Stomach (tissue), 9 donors: Measurements from ENCODE around the gene DTYMK. TPM values are rescaled to one million over a fixed set of nuclear protein-coding genes. Genes with fewer than 3 reads are reported as not detected.

Experiments
- DNase-seq, 2 donors: peaks; one replicate each; pipeline versions ENCODE4 v3.0.0 to v3.0.0-alpha.2; 2013 to 2019
- H3K27ac ChIP-seq, 5 donors: fragments of 200-600 bp in 4 of 5; sonication (generic) in 4 of 5; one replicate each; pipeline ENCODE4 v1.5.1; 2013 to 2019; ENCODE audit warnings: mild to moderate bottlenecking in 1 of 5, moderate library complexity in 1 of 5
- H3K27me3 ChIP-seq, 3 donors: fragments of 200-600 bp; sonication (generic); one replicate each; pipeline ENCODE4 v1.5.1; 2017 to 2019; ENCODE audit warnings: mixed run types in 1 of 3
- H3K36me3 ChIP-seq, 4 donors: fragments of 200-600 bp; sonication (generic); 1 replicate in 3 of 4; 2 replicates in 1 of 4; pipeline ENCODE4 v1.5.1; 2016 to 2019
- H3K4me1 ChIP-seq, 4 donors: fragments of 200-600 bp; sonication (generic); one replicate each; pipeline ENCODE4 v1.5.1; 2016 to 2019
- H3K4me3 ChIP-seq, 4 donors: fragments of 200-600 bp; sonication (generic) in 3 of 4; one replicate each; pipeline ENCODE4 v1.5.1; 2016 to 2019; ENCODE audit warnings: mild to moderate bottlenecking in 1 of 4
- H3K9me3 ChIP-seq, 4 donors: fragments of 200-600 bp; sonication (generic); one replicate each; pipeline ENCODE4 v1.5.1; 2016 to 2019
- CTCF ChIP-seq, 7 experiments: fragments of 450-650 bp in 4 of 7; fragments of 200-600 bp in 3 of 7; sonication (generic) in 3 of 7; IDR thresholded peaks; one replicate each; pipeline ENCODE4 v1.5.1; 2016 to 2019; ENCODE audit warnings: antibody characterized with exemption in 7 of 7, control low read depth in 2 of 7, mild to moderate bottlenecking in 1 of 7
- EP300 ChIP-seq: sonication (generic); formaldehyde crosslinking; IDR thresholded peaks from one replicate; pipeline ENCODE4 v1.6.1; 2017; ENCODE audit warnings: antibody characterized with exemption
- POLR2A ChIP-seq, 4 donors: fragments of 450-650 bp; IDR thresholded peaks; one replicate each; pipeline ENCODE4 v1.6.1; 2016; ENCODE audit warnings: antibody characterized with exemption in 4 of 4, control low read depth in 2 of 4, mild to moderate bottlenecking in 1 of 4, moderate library complexity in 1 of 4
- POLR2AphosphoS5 ChIP-seq, 3 donors: sonication (generic); formaldehyde crosslinking; IDR thresholded peaks; one replicate each; pipeline ENCODE4 v1.6.1; 2016; ENCODE audit warnings: antibody characterized with exemption in 3 of 3
- WGBS, 5 donors: extraction: QIAGEN DNeasy Blood & Tissue Kit in 3 of 5; methylation state at CpG; one replicate each; pipeline versions ENCODE4 v1.1.5 to v1.1.7; 2013 to 2018; 5-methylcytosine and 5-hydroxymethylcytosine counted together
- intact Hi-C: fragments of 100-400 bp; cut with DNase I; formaldehyde crosslinking; loops from one replicate; pipeline ENCODE4 v1.15.1; 2023; ENCODE audit warnings: low total_unique reads
- polyA plus RNA-seq, 3 donors: library from polyadenylated mRNA; stranded (reverse); fragments of 200-250 nt; gene quantifications; one replicate each; pipeline ENCODE4 v1.2.3, GENCODE V29; 2013
- total RNA-seq, 5 donors: library from RNA; depleted of rRNA; stranded (reverse); fragments of >200 nt; gene quantifications; one replicate each; pipeline versions ENCODE4 v1.1.0 to v1.2.3, GENCODE V29; 2014 to 2016
- donor health status: healthy with polysubstance abuse.
- donor health status: Bipolar disorder and iron deficiency.
- donor health status: healthy.

DTYMK gene
- total and polyA plus RNA-seq, 8 donors, result 3.5 to 50.0 (median 21.7) TPM

GRCh38 chr2:241673797-241674725, 12.6 kb downstream of the DTYMK start:
- DNase-seq, result no peak
- no peaks in the 10 kb centered on the region for H3K4me1 ChIP-seq
- H3K27ac ChIP-seq, result no peak overlapping the region
- WGBS, 5 donors, result 81 to 86% (median 82%) methylated on average over 21 of the region's 21 CpGs
- no peaks in the 10 kb centered on the region for H3K27me3 ChIP-seq
- no peak overlapping the region for H3K4me3 ChIP-seq
- intact Hi-C loops, result no loop called here
- TF ChIP-seq POLR2A (IDR thresholded peaks at IDR 0.05) (no peak), CTCF (IDR thresholded peaks at IDR 0.05) (no peak), EP300 (no peak), POLR2AphosphoS5 (IDR thresholded peaks at IDR 0.05) (no peak)
- H3K36me3 ChIP-seq, result peaks cover 35 to 98% (median 94%) of the 10 kb centered on the region in 4 donors
- H3K9me3 ChIP-seq, result no peaks in the 10 kb centered on the region

- no peak for DNase-seq
- H3K9me3 ChIP-seq, result no peaks in the 10 kb centered on the region
- H3K36me3 ChIP-seq, result peaks cover 38 to 99% (median 94%) of the 10 kb centered on the region in 4 donors
- intact Hi-C loops, result no loop called here
- H3K4me3 ChIP-seq, result no peak overlapping the region
- no peak for TF ChIP-seq POLR2A (IDR thresholded peaks at IDR 0.05)
- no peak for TF ChIP-seq EP300
- no peak for TF ChIP-seq CTCF (IDR thresholded peaks at IDR 0.05)
- no peak overlapping the region for H3K27ac ChIP-seq
- no peaks in the 10 kb centered on the region for H3K4me1 ChIP-seq
- WGBS, 5 donors, result 79 to 86% (median 81%) methylated on average over 17 to 18 of the region's 18 CpGs
- H3K27me3 ChIP-seq, result no peaks in the 10 kb centered on the region
These were observed 13.4 kb downstream of the DTYMK start for GRCh38 chr2:241673189-241673663.

- intact Hi-C loops, result no loop called here
- Histone ChIP-seq H3K27me3 (no peaks in the 10 kb centered on the region), H3K27ac (no peak overlapping the region), H3K4me1 (no peaks in the 10 kb centered on the region), H3K9me3 (no peaks in the 10 kb centered on the region), H3K36me3 (peaks cover 39 to 99% (median 94%) of the 10 kb centered on the region in 4 donors), H3K4me3 (no peak overlapping the region)
- DNase-seq, result no peak
- TF ChIP-seq CTCF (IDR thresholded peaks at IDR 0.05), result no peak
- no peak for TF ChIP-seq POLR2AphosphoS5 (IDR thresholded peaks at IDR 0.05)
- TF ChIP-seq POLR2A (IDR thresholded peaks at IDR 0.05), result no peak
- TF ChIP-seq EP300, result no peak
- 90 to 92% (median 90%) methylated on average over 35 to 42 of the region's 42 CpGs for WGBS, 5 donors
These were observed 14.1 kb downstream of the DTYMK start for GRCh38 chr2:241672243-241673188.
